HG03097 (cell line): ENCODE data around the gene ZNF385A.
"Not testable (repeated sequence)": the region's sequence is repeated elsewhere in the genome, so short reads cannot be mapped to it uniquely, and the experiment has no call there.

Source experiments
- ATAC-seq: cut with Tn5 transposase; IDR thresholded peaks from one replicate; pipeline ENCODE4 v1.9.1; 2021; ENCODE audit not compliant: unreplicated experiment, low FRiP score

The ZNF385A gene

GRCh38 chr12:54358191-54358944 lies 26.2 kb downstream of the ZNF385A start:
- ATAC-seq: no peak

- no peak for ATAC-seq
Observed at GRCh38 chr12:54357506-54358190, 26.9 kb downstream of the ZNF385A start.

GRCh38 chr12:54356951-54357356 lies 27.6 kb downstream of the ZNF385A start:
- no peak for ATAC-seq

- no peak for ATAC-seq
Observed at GRCh38 chr12:54356228-54356627, 28.3 kb downstream of the ZNF385A start.

DNA sequence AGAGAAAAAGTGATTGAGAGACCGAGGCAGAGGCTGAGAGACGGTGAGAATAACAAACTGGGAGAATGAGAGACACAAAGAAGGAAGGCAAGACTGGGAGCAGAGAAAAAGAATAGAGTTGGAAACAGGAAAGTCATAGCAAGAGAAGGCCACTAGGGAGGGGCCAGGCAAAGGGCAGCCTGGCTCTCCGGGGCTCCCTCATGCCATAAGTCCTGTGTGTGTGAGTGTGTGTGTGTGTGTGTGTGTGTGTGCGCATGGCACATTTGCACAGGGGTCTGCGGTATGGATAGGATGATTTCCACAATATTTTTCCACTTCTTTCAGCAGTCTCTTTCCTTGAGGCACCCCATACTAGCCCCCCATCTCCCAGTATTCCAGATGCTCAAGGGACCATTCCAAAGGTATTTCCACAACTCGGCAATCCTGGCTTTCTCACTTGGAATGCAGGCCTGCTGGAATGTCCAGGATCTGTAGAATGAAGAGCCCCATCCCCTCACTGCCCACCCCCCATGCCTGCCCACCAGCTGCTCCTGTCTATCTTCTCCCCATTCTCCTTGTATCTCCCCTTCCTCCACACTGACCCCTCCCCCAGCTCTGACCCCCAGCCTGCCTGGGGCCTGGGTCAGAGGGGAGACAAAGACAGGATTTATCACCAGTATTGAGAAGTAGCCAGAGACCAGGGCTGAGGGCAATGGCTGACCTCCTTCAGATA lies 29.3 kb downstream of the ZNF385A start:
- no peak for ATAC-seq

GRCh38 chr12:54354271-54354670 lies 30.3 kb downstream of the ZNF385A start:
- not testable (repeated sequence) for ATAC-seq

DNA sequence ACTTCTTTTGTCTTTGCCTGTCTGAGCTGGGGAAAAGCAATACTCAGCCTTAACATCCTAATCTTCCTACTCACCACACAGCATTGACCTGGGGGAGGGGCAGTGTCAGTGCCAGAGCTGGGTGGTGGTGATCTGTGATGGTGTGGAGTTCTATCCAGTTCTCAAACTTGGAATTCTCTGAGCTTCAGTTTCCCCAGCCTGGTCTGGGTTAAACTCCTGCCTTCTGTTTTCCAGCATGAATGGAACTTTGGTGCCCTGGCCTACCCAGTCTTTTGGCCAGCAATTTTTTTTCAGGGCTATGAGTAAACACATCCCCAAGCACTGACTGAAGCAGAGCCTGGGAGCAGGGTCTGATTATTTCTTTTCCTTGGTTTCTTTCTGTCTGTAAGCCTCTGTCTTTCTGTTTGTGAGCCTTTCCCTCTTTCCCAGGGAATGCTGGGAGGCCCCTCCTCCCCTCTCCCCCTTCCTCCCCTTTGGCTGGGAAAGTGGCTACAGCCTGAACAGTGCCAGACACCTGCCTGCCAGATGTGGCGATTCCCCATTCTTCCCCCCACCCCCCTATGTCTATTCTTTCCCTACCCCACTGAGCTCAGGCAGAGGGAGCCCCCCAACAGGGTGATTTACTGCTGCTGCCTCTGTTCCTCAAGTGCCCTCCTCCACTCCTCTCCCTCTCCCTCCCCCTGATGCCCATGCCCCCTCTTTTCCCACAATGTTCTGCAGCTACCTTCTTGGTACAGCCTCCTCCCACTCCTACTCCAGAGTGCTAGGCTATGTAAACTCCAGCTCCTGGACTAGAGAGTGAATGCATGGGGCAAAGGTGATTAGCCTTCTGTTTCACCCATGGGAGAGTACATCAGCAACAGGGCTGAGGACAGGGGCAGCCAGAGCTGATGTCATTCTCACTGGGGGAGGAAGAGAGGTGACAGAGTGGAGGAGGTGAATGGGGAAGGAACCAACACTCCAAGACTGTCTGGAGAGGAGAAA lies 31.4 kb downstream of the ZNF385A start:
- ATAC-seq: no peak

DNA sequence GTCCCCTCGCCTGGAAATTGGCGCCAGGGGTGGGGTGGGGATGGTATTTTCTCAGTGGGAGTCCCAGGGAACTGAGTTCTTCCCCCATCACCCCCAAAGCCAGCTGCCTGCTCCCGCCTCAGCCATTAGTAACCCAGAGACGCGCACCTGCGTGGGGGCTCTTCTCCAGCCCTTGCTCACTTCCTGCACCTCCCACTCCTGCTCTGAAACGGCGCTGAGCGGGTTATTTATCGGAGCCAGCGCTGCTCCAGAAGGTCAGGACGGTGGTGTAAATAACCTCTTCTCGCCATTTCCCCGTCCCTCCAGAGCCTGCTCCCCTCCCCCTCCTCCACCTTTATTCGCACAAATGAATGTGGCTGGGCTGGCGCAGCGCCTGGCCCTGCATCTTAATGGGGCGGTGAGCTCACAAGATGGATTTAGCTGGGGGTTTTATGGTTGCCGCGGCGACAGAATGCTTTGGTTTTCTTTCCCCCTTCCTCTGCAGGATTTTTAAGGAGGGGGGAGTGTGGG lies 32.5 kb downstream of the ZNF385A start:
- ATAC-seq: no peak

DNA sequence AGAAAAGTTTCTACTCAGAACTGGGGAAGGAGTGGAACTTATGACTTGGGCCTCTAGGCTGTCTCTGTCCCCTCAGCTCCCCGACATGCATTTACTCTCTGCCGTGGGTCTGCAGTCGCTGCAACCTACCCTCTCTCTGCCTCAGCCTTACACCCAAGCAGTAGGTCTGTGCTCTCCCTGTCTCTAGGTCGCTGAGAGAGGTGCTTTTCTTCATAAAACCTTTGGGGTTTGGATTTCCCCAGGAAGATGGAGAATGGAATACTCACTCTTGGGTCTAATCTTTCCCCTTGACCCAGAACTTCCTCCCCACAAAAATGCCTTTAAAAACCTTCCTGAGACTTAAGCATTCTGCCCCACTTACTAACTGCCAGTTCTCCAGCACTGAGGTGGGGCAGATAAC lies 33.2 kb downstream of the ZNF385A start:
- ATAC-seq: no peak

- no peak for ATAC-seq
Observed at GRCh38 chr12:54350743-54351142, 33.8 kb downstream of the ZNF385A start.

DNA sequence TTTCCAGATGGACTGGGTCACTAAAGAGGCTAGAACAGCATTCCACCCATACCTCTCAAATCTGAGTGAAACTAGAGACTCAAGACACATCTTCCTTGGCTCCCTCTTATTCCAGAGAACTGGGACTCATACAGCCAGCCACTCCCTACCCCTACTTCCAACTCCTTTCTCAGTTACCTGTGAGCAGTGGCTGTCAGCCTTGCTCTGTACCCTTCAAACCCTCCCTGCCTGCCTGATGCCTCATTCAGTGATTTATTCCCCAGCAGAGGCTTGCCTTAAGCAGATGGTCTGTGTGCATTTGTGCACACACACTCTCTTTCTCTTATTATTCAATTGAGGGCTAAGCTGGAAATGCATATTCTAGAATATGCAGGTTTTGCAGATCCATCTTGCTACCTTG lies 34.9 kb downstream of the ZNF385A start:
- no peak for ATAC-seq

- no peak for ATAC-seq
Observed at GRCh38 chr12:54349036-54349435, 35.5 kb downstream of the ZNF385A start.

DNA sequence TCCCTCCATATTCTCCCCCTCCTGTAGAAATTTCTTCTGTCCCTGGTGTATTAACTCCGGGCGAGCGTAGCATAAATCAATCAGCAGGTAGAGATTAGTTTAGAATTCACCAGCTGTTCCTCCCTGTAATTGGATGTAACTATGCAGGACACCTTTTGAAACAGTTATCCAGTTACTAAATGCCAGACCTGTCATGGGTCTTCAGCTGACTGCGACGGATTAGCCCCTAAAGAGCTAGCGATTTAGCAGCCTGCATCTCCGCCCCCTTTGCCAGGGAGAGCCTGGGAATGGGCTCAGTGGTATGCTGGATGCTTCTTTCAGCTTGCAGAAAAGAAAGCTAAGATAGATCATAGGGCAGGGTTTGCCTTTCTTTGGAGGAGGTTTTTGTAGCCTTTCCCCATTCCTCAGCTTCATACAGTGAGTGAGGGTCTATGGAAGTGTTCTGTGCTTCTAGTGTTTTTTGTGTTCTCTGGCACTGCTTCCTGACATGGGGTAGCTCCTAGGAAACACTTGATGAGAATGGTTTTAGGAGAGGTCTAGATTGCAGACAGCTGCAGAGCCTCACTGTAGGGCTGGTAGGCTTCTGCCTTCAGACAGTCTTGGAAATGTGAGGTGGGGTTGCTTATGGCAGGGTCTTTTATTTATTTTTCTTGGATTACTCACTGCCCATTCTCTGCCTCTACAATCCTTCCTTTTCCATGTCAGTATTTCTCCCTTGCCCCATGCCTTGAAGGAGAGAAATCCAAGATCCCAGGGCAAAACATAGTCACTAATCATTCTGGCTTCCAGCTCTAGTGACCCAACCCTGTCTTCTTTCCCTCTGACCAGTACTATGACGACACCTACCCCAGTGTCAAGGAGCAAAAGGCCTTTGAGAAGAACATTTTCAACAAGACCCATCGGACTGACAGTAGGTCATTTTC lies 42.9 kb downstream of the ZNF385A start:
- no peak for ATAC-seq

- no peak for ATAC-seq
Observed at GRCh38 chr12:54340846-54341245, 43.7 kb downstream of the ZNF385A start.

DNA sequence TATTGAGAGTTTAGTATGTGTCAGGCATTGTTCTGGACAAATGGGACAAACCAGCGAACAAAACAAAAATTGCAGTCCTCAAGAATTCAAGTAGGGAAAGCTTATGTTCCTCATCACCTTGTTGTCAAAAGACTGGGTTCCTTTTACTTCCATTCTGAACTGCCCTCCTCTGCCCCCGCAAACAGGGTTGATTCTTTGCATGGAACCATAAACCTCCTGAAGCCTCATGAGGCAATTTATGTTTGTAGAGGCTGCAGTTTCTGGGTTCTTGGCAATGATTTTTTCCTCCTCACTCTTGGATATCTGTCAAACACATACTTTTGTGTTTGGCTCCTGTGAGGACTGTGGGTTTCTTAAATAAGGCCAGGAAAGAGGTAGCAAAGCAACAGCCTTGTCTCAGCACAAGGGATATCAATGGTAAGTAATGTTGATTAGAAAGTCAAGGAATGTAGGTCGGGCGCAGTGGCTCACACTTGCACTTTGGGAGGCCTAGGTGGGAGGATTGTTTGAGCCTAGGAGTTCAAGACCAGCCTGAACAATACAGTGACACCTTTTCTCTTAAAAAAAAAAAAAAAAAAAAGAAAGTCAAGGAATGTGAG lies 45.7 kb downstream of the ZNF385A start:
- ATAC-seq: no peak

GRCh38 chr12:54337854-54338650 lies 46.5 kb downstream of the ZNF385A start:
- ATAC-seq: no peak

GRCh38 chr12:54337280-54337842 lies 47.2 kb downstream of the ZNF385A start:
- no peak for ATAC-seq
